OCI-LY7 (cell line): ENCODE data around the gene LGR5.

Experiments used
- EZH2phosphoT487 ChIP-seq: fragments of 200-600 bp; sonication (generic); IDR thresholded peaks from 2 replicates; pipeline ENCODE4 v1.6.1; 2018; ENCODE audit warnings: low read depth, borderline replicate concordance, mild to moderate bottlenecking, mixed run types, antibody characterized with exemption, low read length, moderate library complexity, mixed read lengths
- TF ChIP-seq, protein P1 (sequence below): fragments of 200-600 bp; sonication (generic); conservative IDR thresholded peaks from 2 replicates; pipeline ENCODE4 v1.5.1; 2014; ENCODE audit warnings: mild to moderate bottlenecking, antibody characterized with exemption, low read length, moderate library complexity, mixed read lengths

- TF ChIP-seq, protein P1, sequence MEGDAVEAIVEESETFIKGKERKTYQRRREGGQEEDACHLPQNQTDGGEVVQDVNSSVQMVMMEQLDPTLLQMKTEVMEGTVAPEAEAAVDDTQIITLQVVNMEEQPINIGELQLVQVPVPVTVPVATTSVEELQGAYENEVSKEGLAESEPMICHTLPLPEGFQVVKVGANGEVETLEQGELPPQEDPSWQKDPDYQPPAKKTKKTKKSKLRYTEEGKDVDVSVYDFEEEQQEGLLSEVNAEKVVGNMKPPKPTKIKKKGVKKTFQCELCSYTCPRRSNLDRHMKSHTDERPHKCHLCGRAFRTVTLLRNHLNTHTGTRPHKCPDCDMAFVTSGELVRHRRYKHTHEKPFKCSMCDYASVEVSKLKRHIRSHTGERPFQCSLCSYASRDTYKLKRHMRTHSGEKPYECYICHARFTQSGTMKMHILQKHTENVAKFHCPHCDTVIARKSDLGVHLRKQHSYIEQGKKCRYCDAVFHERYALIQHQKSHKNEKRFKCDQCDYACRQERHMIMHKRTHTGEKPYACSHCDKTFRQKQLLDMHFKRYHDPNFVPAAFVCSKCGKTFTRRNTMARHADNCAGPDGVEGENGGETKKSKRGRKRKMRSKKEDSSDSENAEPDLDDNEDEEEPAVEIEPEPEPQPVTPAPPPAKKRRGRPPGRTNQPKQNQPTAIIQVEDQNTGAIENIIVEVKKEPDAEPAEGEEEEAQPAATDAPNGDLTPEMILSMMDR: no peak
- TF ChIP-seq EZH2phosphoT487: no peak
Observed at GRCh38 chr12:71432936-71433335, 6.7 kb upstream of the LGR5 start.
